HepG2 (cell line): Measurements from ENCODE around the gene GPR17. TPM values are rescaled to one million over a fixed set of nuclear protein-coding genes. Genes with fewer than 3 reads are reported as not detected.

Experiments
- ATF4 ChIP-seq, 2 experiments: fragments of 450-650 bp in 1 of 2; sonication (generic) in 1 of 2; formaldehyde crosslinking; IDR thresholded peaks; 2 replicates each; pipeline versions ENCODE4 v1.5.0 to v1.8.0; 2020 to 2022; ENCODE audit warnings: mild to moderate bottlenecking in 1 of 2, missing genetic modification reagents in 1 of 2
- DNMT3B ChIP-seq: conservative IDR thresholded peaks from 2 replicates; pipeline ENCODE4 v1.6.1; 2016; ENCODE audit warnings: missing biosample characterization, control low read depth
- GMEB2 ChIP-seq: IDR thresholded peaks from 2 replicates; pipeline ENCODE4 v1.6.1; 2016; ENCODE audit warnings: missing biosample characterization, missing genetic modification reagents, low read depth
- GPN1 ChIP-seq: sonication (generic); formaldehyde crosslinking; IDR thresholded peaks from 2 replicates; pipeline ENCODE4 v1.5.1; 2020; ENCODE audit warnings: missing genetic modification reagents, borderline replicate concordance
- HMGXB4 ChIP-seq, 2 experiments: sonication (generic) in 1 of 2; formaldehyde crosslinking in 1 of 2; IDR thresholded peaks; 2 replicates each; pipeline versions ENCODE4 v1.4.0 to v1.6.1; 2018 to 2020; ENCODE audit warnings: missing genetic modification reagents in 2 of 2, borderline replicate concordance in 1 of 2, low read depth in 1 of 2, mild to moderate bottlenecking in 1 of 2, missing biosample characterization in 1 of 2
- IKZF1 ChIP-seq: fragments of 450-650 bp; IDR thresholded peaks from 2 replicates; pipeline ENCODE4 v1.7.1; 2016
- KDM4B ChIP-seq: sonication (generic); formaldehyde crosslinking; IDR thresholded peaks from 2 replicates; pipeline ENCODE4 v1.4.0; 2020; ENCODE audit warnings: missing genetic modification reagents
- MBNL3 ChIP-seq: fragments of 250-450 bp; sonication (Bioruptor Pico); conservative IDR thresholded peaks from 2 replicates; pipeline ENCODE4 v1.8.0; 2022; ENCODE audit warnings: mild to moderate bottlenecking, inconsistent platforms
- RBFOX2 ChIP-seq: fragments of 200-400 bp; formaldehyde crosslinking; IDR thresholded peaks from 2 replicates; pipeline ENCODE4 v1.6.1; 2017; ENCODE audit warnings: low read depth, mild to moderate bottlenecking, low read length
- UBTF ChIP-seq: sonication (generic); formaldehyde crosslinking; IDR thresholded peaks from 2 replicates; pipeline ENCODE4 v1.4.0; 2020; ENCODE audit warnings: mild to moderate bottlenecking, missing genetic modification reagents
- ZFP91 ChIP-seq: sonication (generic); formaldehyde crosslinking; IDR thresholded peaks from 2 replicates; pipeline ENCODE4 v1.9.0; 2022; ENCODE audit warnings: missing genetic modification reagents, mild to moderate bottlenecking, borderline replicate concordance
- ZFX ChIP-seq: sonication (generic); formaldehyde crosslinking; IDR thresholded peaks from 2 replicates; pipeline ENCODE4 v1.4.0; 2020; ENCODE audit warnings: mild to moderate bottlenecking, low read depth, missing genetic modification reagents, moderate library complexity
- ZNF501 ChIP-seq: sonication (generic); formaldehyde crosslinking; IDR thresholded peaks from 2 replicates; pipeline ENCODE4 v1.5.1; 2020; ENCODE audit warnings: mild to moderate bottlenecking, moderate library complexity, missing genetic modification reagents
- ZNF687 ChIP-seq: sonication (generic); formaldehyde crosslinking; IDR thresholded peaks from 2 replicates; pipeline ENCODE4 v1.5.1; 2020; ENCODE audit warnings: mild to moderate bottlenecking, missing genetic modification reagents, moderate library complexity
- polyA plus RNA-seq, 8 experiments: library from polyadenylated mRNA; depleted of rRNA in 3 of 8; stranded (reverse) in 7 of 8; unstranded in 1 of 8; fragments of >200 nt; fragmentation: Illumina TruSeq in 4 of 8; extraction: Trizol in 4 of 8; gene quantifications; 2 replicates each; pipeline versions ENCODE4 v1.2.1 to v1.2.3, GENCODE V29; 2011 to 2016; ENCODE audit warnings: low read depth in 4 of 8, missing spikeins in 1 of 8, mixed read lengths in 1 of 8; ENCODE audit not compliant: insufficient read depth in 1 of 8
- total RNA-seq, 5 experiments: library from RNA; depleted of rRNA; stranded (reverse); fragments of >200 nt; fragmentation: Illumina TruSeq; extraction: Trizol; gene quantifications; 2 replicates each; pipeline ENCODE4 v1.2.3, GENCODE V29; 2016; ENCODE audit warnings: low read depth in 1 of 5

The GPR17 gene
- total and polyA plus RNA-seq, 2 of the 13 experiments (the other 11 are each of a cell fraction or from before 2014, with no cell fraction given), result not detected

GRCh38 chr2:127636248-127637235 lies 9.4 kb upstream of the GPR17 start (continued):
- TF ChIP-seq ZFX (peak; percentile 46; the same call in 1 of the 2 replicates), ATF4 (CRISPR knock-in tag; IDR thresholded peaks at IDR 0.05) (no peak), ZFP91 (CRISPR knock-in tag) (peak; percentile 13; the same call in 1 of the 2 replicates), GMEB2 (no peak), ZNF687 (peak; percentile 46), HMGXB4 (CRISPR knock-in tag; IDR thresholded peaks at IDR 0.05; ENCODE audit: borderline replicate concordance in 1 of 2, low read depth in 1 of 2) (no peak), MBNL3 (CRISPR knock-in tag) (no peak), IKZF1 (no peak), ZNF501 (CRISPR knock-in tag) (no peak), KDM4B (CRISPR knock-in tag) (no peak), DNMT3B (CRISPR knock-in tag) (no peak), UBTF (CRISPR knock-in tag) (peak; percentile 21; the same call in 1 of the 2 replicates), RBFOX2 (no peak), GPN1 (CRISPR knock-in tag) (no peak)
